GM18502 (cell line): ENCODE data around the gene IL26.

ENCODE experiments used
- ATAC-seq: cut with Tn5 transposase; IDR thresholded peaks from one replicate; pipeline ENCODE4 v1.9.1; 2021; ENCODE audit warnings: mild to moderate bottlenecking; ENCODE audit not compliant: unreplicated experiment, poor library complexity

IL26 gene, protein sequence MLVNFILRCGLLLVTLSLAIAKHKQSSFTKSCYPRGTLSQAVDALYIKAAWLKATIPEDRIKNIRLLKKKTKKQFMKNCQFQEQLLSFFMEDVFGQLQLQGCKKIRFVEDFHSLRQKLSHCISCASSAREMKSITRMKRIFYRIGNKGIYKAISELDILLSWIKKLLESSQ

GRCh38 chr12:68225576-68226476, at the start of gene IL26:
IL26 (minus strand) TSS chr12:68225810; CDS start chr12:68225756, 54 bp downstream.
- ATAC-seq: no peak

GRCh38 chr12:68272732-68273131, 47.1 kb upstream of the IL26 start:
- no peak for ATAC-seq

GRCh38 chr12:68271346-68271745, 45.7 kb upstream of the IL26 start:
- ATAC-seq: no peak

- no peak for ATAC-seq
These were observed 44.7 kb upstream of the IL26 start for GRCh38 chr12:68270358-68270757.

DNA sequence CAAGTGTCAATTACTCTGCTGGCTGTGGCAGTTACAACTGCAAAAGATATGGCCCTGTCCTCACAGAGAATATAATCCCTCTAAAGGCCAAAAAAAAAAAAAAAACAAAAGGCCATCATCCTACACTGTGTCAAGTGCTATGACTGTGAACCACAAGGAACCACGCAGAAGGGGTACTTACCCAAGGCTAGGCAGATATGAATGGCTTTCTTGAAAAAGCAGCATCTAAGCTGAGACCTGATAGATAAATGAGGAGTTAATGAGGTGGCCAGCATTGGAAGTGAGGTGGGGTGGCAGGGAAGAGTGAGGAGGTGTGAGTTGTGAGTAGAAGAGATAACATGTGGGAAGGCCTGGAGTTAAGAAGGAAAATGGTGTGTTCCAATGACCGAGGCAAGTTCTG, 44.2 kb upstream of the IL26 start:
- ATAC-seq: no peak

DNA sequence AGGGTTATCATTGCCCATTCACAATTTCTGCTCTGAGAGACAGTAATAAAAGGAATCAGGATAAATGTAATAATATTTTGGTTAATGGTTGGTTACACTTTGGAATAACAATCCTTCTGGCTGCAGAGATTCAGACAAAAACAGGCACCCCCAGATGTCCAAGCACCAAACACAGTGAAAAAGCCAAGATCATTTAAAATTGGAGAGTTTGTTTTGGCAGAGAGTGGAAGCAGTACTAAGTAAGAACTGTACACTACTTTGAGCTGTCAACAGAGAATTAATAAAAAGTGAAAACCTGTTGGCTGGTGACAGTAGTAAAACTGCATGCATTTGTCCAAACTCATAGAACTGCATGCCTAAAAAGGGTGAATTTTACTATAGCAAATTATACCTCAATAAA, 43.4 kb upstream of the IL26 start:
- ATAC-seq: no peak

GRCh38 chr12:68267892-68268396, 42.3 kb upstream of the IL26 start:
- no peak for ATAC-seq

- no peak for ATAC-seq
These were observed 39.2 kb upstream of the IL26 start for GRCh38 chr12:68264857-68265256.

- no peak for ATAC-seq
These were observed 38.7 kb upstream of the IL26 start for GRCh38 chr12:68264158-68264855.

DNA sequence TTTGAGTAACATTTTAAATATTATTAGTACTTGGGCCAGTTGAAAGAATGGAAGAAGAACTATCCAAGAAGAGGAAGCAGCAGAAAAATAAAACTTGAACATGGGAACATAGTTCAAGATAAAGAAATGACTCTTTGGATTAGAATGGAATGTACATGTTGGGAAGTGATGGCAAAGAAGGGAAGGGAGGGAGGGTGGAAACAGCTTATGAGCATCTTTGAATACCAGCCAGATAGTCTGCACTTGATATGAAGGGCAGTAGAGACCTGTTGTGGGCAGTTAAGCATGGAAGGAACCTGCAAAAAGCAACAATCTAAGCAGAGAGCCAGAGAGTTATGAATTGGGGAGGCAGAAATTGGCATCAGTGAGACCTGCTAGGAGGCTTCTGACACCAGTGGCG, 37.8 kb upstream of the IL26 start:
- no peak for ATAC-seq

- ATAC-seq: no peak
These were observed 36.3 kb upstream of the IL26 start for GRCh38 chr12:68261896-68262295.

DNA sequence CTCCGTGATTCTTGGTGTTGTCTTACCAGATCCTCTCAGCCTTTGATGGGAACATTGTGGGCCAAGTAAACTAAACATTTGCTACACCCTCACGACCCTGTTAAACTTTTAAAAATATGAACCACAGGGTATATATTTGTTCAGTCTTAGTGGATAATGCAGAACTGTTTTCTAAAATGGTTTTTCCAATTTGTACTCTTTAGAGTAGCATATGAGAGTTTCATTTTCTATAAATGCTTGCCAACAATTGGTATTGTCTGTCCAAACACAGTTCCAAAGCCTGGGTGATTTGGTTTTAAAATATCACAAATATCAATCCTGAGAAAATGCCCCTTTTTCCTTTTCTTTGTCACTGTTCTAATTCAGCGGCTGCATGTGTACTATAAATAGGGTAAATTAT, 34.5 kb upstream of the IL26 start:
- no peak for ATAC-seq

GRCh38 chr12:68259318-68259940, 33.8 kb upstream of the IL26 start:
- no peak for ATAC-seq

DNA sequence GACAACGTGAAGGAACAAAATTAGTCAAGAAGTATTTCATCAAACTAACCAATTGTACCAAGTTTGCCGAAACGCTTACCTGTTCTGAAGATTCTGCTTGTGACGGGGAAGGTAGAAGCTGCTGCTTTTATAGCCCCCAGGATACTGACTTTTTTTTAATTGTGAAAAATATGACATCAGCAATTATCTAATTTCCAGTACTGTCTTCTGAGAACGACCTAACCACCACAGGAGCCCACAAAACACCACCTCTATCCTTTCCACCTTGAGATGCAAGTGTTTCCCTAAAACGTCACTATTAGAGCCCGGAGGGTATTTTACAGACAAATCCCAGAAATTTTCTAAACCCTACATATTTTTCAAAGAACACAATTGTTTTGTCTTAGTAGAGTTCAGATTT, 27.9 kb upstream of the IL26 start, which contains the start of gene IL22:
Gene IL22, minus strand, starts transcription at position 101 of the 400 bp plus-strand sequence. CDS start 156 bp downstream, outside the sequence.
- ATAC-seq: no peak

DNA sequence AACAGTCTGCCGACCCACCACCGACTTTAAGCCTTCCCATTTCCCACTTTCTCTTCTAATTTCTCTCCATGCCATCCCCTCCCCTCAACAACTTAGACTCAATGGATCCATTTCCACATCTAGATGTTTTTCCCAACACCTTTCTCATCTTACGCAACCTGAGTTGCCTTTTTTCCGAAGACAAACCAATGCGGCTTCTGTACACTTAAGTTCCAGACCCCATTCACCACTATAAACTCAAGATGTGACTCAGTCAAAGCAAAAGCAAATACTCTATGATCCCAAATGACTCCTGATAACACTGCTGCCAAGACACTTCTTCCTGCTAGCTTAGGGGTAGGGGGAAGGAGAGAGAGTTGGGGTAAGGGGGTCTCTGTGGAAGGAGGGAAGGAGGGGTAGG, 26.5 kb upstream of the IL26 start:
- no peak for ATAC-seq

- ATAC-seq: no peak
These were observed 24.8 kb upstream of the IL26 start for GRCh38 chr12:68250454-68250853.

- no peak for ATAC-seq
These were observed 22.2 kb upstream of the IL26 start for GRCh38 chr12:68247785-68248184.

GRCh38 chr12:68246350-68246749, 20.7 kb upstream of the IL26 start:
- ATAC-seq: no peak

DNA sequence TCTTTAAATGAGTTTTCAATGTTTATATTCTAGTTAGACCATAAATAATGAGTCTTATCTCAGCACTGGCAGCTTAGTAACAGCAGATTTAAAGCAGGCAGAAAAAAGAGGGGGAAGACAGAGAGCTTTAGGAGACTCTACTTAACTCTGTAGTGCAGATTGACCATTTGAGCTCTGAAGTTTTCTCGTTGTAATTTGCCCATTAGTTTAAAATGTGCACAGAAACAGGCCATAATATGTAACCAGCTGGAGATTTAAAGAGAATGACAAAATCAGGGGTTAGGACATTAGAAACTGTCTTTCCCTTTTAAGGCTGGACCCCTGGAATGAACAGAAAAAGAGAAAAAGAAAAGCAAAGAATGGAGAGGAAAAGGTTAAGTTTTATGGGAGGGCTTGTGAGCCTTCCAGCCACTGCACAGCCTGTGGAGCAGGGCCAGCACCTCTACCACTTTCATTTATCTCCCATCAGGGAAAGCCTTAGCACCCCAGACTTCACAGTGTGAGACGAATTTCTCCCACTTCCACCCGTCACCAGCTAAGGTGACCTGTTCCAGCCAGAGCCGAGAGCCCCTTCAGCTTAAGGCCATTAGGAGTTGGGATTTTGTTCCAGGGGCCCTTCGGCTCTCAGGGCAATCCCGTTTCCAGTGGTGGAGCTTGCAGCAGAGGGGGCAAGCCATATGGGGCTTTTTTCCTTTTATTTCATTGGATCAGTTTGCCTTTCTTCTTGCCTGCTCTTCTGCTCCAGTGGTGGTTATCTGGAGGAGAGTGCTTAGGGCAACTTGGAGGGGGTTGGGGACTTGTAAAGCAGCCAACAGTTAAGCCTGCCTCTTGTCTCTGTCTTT, 19.8 kb upstream of the IL26 start:
- ATAC-seq: no peak

GRCh38 chr12:68242777-68243176, 17.2 kb upstream of the IL26 start:
- no peak for ATAC-seq
